Brain microvascular endothelial cell (primary cell): ENCODE data around the gene CENPP.

Source experiments
- DNase-seq: peaks from one replicate; pipeline ENCODE4 v3.0.0-alpha.2; 2020
- H3K27ac ChIP-seq: fragments of 250-450 bp; sonication (Bioruptor Pico); 2 replicates; pipeline ENCODE4 v1.5.1; 2020; ENCODE audit warnings: mild to moderate bottlenecking, moderate library complexity
- H3K27me3 ChIP-seq: fragments of 250-450 bp; sonication (Bioruptor Pico); replicated peaks from 2 replicates; pipeline ENCODE4 v1.5.1; 2020; ENCODE audit warnings: mild to moderate bottlenecking
- H3K36me3 ChIP-seq: fragments of 250-450 bp; sonication (Bioruptor Pico); replicated peaks from 2 replicates; pipeline ENCODE4 v1.5.1; 2020; ENCODE audit warnings: mild to moderate bottlenecking
- H3K4me3 ChIP-seq: 2 replicates; pipeline ENCODE4 v1.5.1; 2011; ENCODE audit warnings: low read depth, mild to moderate bottlenecking, control low read depth, low read length, moderate library complexity
- CTCF ChIP-seq: IDR thresholded peaks from 2 replicates; pipeline ENCODE4 v1.5.1; 2011; ENCODE audit warnings: low read depth, mild to moderate bottlenecking, moderate library complexity, low read length, control low read depth, inconsistent platforms; ENCODE audit errors: missing control alignments
- in situ Hi-C: cut with HindIII; loops from 2 replicates; pipeline ENCODE4 v1.10.0; 2017; ENCODE audit warnings: low sequenced_read_pairs, low pct_ligation_motif_present

CENPP gene

DNA sequence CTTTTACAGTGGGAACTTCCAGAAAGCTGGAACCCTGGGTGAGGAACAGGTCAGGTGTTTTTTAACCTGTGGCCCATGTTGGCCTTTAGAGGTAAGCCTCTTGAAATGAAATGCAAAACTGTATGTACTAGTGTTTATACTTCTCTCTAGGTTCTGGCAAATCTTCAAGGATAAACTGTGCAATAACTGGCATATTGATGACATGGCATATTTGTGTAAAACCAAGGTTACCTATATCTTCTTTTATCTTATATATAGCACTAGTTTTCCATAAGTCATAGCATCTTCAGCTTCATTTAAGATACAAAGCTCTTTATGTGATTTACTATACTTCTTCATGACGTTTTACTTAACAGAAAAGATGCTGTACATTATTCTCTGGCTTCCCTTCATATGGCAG is 24.8 kb upstream of the CENPP start:
- peaks cover 69% of the 10 kb centered on the region for H3K36me3 ChIP-seq
- in situ Hi-C loops = no loop called here

GRCh38 chr9:92308893-92309292 is 16.9 kb upstream of the CENPP start:
- in situ Hi-C loops = no loop called here
- Histone ChIP-seq H3K36me3 (peaks cover 71% of the 10 kb centered on the region), H3K4me3 (no peak overlapping the region), H3K27ac (no peak overlapping the region), H3K27me3 (no peaks in the 10 kb centered on the region)
- TF ChIP-seq CTCF = no peak
- DNase-seq = no peak

More for the DNA sequence above, 24.8 kb upstream of the CENPP start:
- H3K27ac ChIP-seq = no peak overlapping the region
- DNase-seq = no peak
- H3K27me3 ChIP-seq = no peaks in the 10 kb centered on the region
- no peak for TF ChIP-seq CTCF
- H3K4me3 ChIP-seq = no peak overlapping the region

DNA sequence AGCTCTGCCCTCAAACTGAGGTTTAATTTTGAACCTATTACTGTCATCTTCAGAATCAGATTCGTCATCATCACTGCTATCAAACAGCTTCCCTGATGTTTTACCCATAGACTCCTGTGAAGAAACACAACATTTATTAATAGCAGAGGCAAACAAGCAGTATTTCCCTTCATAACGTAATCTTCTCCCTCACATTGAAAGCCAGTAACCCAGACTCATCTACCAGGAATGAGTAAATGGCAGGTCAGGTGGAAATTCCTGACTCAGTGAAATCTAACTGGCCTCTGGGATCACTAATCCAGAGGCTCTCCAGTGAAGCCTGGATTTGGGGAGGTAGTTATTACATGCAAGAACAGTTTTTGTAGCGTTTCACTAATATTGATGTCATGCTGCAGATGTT is 15.2 kb upstream of the CENPP start:
- DNase-seq = no peak
- peaks cover 57% of the 10 kb centered on the region for H3K36me3 ChIP-seq
- no peak overlapping the region for H3K27ac ChIP-seq
- no peak overlapping the region for H3K4me3 ChIP-seq
- no peak for TF ChIP-seq CTCF
- no peaks in the 10 kb centered on the region for H3K27me3 ChIP-seq
- in situ Hi-C loops = no loop called here

- Histone ChIP-seq H3K36me3 (peaks cover 53% of the 10 kb centered on the region), H3K4me3 (no peak overlapping the region), H3K27ac (no peak overlapping the region), H3K27me3 (no peaks in the 10 kb centered on the region)
- in situ Hi-C loops = no loop called here
- TF ChIP-seq CTCF = no peak
- DNase-seq = no peak
Observed at GRCh38 chr9:92312887-92313623, 12.7 kb upstream of the CENPP start.

DNA sequence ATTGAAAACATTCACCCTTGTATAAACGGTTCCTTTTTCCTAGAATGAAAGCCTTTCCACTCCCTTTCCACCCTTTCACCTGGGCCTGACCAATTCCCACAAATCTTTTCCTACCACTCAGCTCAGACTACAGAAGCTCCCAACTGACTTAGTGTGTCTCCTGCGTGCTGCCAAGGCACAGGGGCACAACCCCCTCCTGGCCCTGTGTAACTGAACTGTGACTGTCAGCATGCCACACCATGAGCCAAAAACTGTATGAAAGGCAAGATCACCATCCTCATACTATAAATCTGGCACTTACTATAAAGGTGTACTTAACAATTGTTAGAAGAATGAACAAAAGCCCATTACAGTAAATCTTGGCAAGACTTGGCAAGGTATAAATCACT is 12.1 kb upstream of the CENPP start:
- in situ Hi-C loops = no loop called here
- TF ChIP-seq CTCF = no peak
- Histone ChIP-seq H3K27me3 (no peaks in the 10 kb centered on the region), H3K27ac (no peak overlapping the region), H3K4me3 (no peak overlapping the region), H3K36me3 (peaks cover 56% of the 10 kb centered on the region)
- DNase-seq = no peak

DNA sequence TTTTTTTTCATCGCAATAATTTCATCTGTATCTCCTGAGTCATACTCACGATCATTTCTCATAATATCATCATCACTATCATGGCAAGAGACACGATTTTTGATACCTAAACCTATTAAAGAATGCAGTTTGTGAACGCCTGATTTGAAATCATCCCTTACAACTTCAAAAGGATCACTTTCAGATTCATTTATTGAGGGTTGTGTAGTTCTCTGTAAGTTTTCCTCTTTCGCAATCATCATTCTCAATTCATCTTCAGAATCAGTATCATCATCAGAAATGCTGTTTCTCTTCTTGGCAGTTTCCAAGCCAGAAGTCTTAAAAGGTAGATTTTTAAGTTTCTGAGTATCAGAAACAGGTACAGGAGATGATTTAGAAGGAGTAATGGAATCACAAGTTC is 10.3 kb upstream of the CENPP start:
- in situ Hi-C loops = no loop called here
- Histone ChIP-seq H3K27me3 (no peaks in the 10 kb centered on the region), H3K4me3 (no peak overlapping the region), H3K36me3 (peaks cover 51% of the 10 kb centered on the region), H3K27ac (no peak overlapping the region)
- no peak for DNase-seq
- no peak for TF ChIP-seq CTCF
